Psoas muscle (tissue), 8 donors: ENCODE data around the gene TECPR2. TPM values are rescaled to one million over a fixed set of nuclear protein-coding genes. Genes with fewer than 3 reads are reported as not detected.

Source experiments
- ATAC-seq, 4 donors: fragments of 200-7000 bp; cut with Tn5 transposase; one replicate each; pipeline ENCODE4 v1.9.1; 2020; ENCODE audit warnings: moderate library complexity in 3 of 4, mild to moderate bottlenecking in 2 of 4
- DNase-seq, 2 donors: peaks; one replicate each; pipeline ENCODE4 v3.0.0-alpha.2; 2020
- H3K27ac ChIP-seq: fragments of 200-600 bp; one replicate; pipeline ENCODE4 v1.8.0; 2022
- H3K27me3 ChIP-seq, 3 donors: fragments of 200-600 bp in 1 of 3; one replicate each; pipeline versions ENCODE4 v1.6.1 to v1.8.0; 2013 to 2022; ENCODE audit warnings: low read length in 2 of 3, mild to moderate bottlenecking in 2 of 3, moderate library complexity in 1 of 3; ENCODE audit not compliant: insufficient read depth in 3 of 3
- H3K36me3 ChIP-seq, 2 donors: fragments of 200-600 bp in 1 of 2; one replicate each; pipeline versions ENCODE4 v1.6.1 to v1.8.0; 2013 to 2022; ENCODE audit warnings: low read depth in 1 of 2, mild to moderate bottlenecking in 1 of 2, moderate library complexity in 1 of 2; ENCODE audit not compliant: insufficient read depth in 1 of 2
- H3K4me1 ChIP-seq: fragments of 200-600 bp; one replicate; pipeline ENCODE4 v1.8.0; 2022
- H3K4me3 ChIP-seq: fragments of 200-600 bp; one replicate; pipeline ENCODE4 v1.8.0; 2022; ENCODE audit warnings: mild to moderate bottlenecking
- H3K9me3 ChIP-seq: fragments of 200-600 bp; one replicate; pipeline ENCODE4 v1.8.0; 2022
- CTCF ChIP-seq: fragments of 200-600 bp; IDR thresholded peaks from one replicate; pipeline ENCODE4 v1.8.0; 2022; ENCODE audit warnings: antibody characterized with exemption
- WGBS, 3 donors: extraction: QIAGEN DNeasy Blood & Tissue Kit; methylation state at CpG; one replicate each; pipeline versions ENCODE4 v1.1.6 to v1.1.7; 2013; 5-methylcytosine and 5-hydroxymethylcytosine counted together
- intact Hi-C, 2 donors: fragments of 100-400 bp; cut with DNase I; formaldehyde crosslinking; loops; one replicate each; pipeline versions ENCODE4 v1.11.0 to v1.14.2; 2022
- polyA plus RNA-seq, 3 donors: library from polyadenylated mRNA; stranded (reverse); fragments of 200-250 nt; gene quantifications; one replicate each; pipeline ENCODE4 v1.2.3, GENCODE V29; 2013
- total RNA-seq, 4 donors: library from RNA; stranded (reverse); fragmentation: NEBNext Ultra II Directional in 2 of 4; extraction: Animal tissue kit (Norgen Biotek cat#: 25700) in 2 of 4; gene quantifications; one replicate each; pipeline versions ENCODE4 v1.2.1 to v1.2.4, GENCODE V29; 2021 to 2023
- donor health status: healthy with polysubstance abuse.
- donor health status: DM: no; HTN: no; CAD: no; lungs with moderate emphysema.
- donor health status: Bipolar disorder and iron deficiency.
- donor health status: healthy.
- donor health status: DM: yes; HTN: yes; CAD: no.
- donor health status: DM: no; HTN: no; CAD: no.
- donor health status: DM: no; HTN: no; CAD: no.
- donor health status: DM: yes; HTN: yes; CAD: no.

TECPR2 gene
- total and polyA plus RNA-seq, 7 donors: 5.7 to 22.5 (median 16.4) TPM

GRCh38 chr14:102523569-102524450 lies 161.1 kb downstream of the TECPR2 start:
- Histone ChIP-seq H3K27ac (no peak overlapping the region), H3K27me3 (no peaks in the 10 kb centered on the region), H3K36me3 (no peaks in the 10 kb centered on the region), H3K9me3 (no peaks in the 10 kb centered on the region), H3K4me3 (peak overlapping the region; percentile 68), H3K4me1 (peaks cover 11% of the 10 kb centered on the region)
- peak in 1 of 2 donors; percentile 46 for DNase-seq
- WGBS, 3 donors: 58 to 69% (median 63%) methylated on average over 32 to 34 of the region's 34 CpGs
- intact Hi-C loops: loop anchor here in 1 of 2 donors (2.0 to 10.0 kb wide), 2 partner anchors 69 to 391 kb away; partner anchors contain the start of gene RCOR1
- ATAC-seq: peak in 2 of 4 donors; percentile 1 to 6
- no peak for TF ChIP-seq CTCF

DNA sequence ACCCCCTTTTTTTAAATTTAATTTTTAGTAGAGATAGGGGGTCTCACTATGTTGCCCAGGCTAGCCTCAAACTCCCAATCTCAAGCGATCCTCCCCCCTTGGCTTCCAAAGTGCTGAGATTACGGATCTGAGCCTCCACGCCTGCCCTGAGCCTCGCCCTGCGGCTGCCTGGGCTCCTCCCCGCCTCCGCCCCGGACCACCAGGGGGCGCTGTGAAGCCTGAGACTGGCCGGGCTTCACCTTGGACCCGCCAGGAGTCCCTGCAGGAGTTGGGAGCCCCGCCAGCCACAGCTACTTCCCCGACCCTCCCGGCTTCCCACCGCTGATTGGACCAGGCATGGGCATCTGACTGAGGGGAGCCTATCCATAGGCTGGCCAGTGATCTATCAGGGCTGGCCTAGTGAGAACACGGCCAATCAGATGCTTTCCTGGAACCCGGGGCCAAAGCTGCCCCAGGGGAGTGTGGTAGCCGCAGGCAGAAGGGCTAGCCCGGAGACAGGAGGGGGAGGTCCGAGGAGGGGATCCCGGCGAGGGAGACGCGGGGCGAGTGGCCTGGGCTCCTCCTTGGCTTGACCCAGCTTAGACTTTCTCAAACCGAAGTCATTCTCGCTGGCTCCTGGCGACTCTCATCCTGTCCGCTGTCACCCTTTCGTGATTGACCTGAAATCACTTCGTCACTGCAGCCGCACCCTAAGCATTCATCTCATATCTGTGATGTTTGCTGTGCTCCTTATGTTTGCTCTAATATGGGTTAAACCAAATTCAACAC lies 161.9 kb downstream of the TECPR2 start:
- Histone ChIP-seq H3K27me3 (no peaks in the 10 kb centered on the region), H3K4me1 (peaks cover 11% of the 10 kb centered on the region), H3K4me3 (peak overlapping the region; percentile 68), H3K36me3 (no peaks in the 10 kb centered on the region), H3K27ac (peak overlapping the region; percentile 70), H3K9me3 (no peaks in the 10 kb centered on the region)
- intact Hi-C loops: loop anchor here in 1 of 2 donors (2.0 to 10.0 kb wide), 2 partner anchors 68 to 390 kb away; partner anchors contain the start of gene RCOR1
- 1% methylated on average over 25 to 32 of the region's 32 CpGs for WGBS, 3 donors
- TF ChIP-seq CTCF: peak; percentile 95
- DNase-seq (peak; percentile 98 to 99), ATAC-seq (peak; percentile 96 to 98 (median 98))

- peak overlapping the region; percentile 70 for H3K27ac ChIP-seq
- TF ChIP-seq CTCF: no peak
- 4 to 7% (median 5%) methylated on average over 11 of the region's 11 CpGs for WGBS, 3 donors
- DNase-seq: peak; percentile 25 to 48
- intact Hi-C loops: loop anchor here in 1 of 2 donors (2.0 to 10.0 kb wide), 2 partner anchors 67 to 389 kb away; partner anchors contain the start of gene RCOR1
- peak in 2 of 4 donors; percentile 12 to 26 for ATAC-seq
- H3K36me3 ChIP-seq: no peaks in the 10 kb centered on the region
- peaks cover 11% of the 10 kb centered on the region for H3K4me1 ChIP-seq
- no peaks in the 10 kb centered on the region for H3K27me3 ChIP-seq
- no peaks in the 10 kb centered on the region for H3K9me3 ChIP-seq
- H3K4me3 ChIP-seq: peak overlapping the region; percentile 68
These were observed 162.6 kb downstream of the TECPR2 start for GRCh38 chr14:102525219-102525928.

DNA sequence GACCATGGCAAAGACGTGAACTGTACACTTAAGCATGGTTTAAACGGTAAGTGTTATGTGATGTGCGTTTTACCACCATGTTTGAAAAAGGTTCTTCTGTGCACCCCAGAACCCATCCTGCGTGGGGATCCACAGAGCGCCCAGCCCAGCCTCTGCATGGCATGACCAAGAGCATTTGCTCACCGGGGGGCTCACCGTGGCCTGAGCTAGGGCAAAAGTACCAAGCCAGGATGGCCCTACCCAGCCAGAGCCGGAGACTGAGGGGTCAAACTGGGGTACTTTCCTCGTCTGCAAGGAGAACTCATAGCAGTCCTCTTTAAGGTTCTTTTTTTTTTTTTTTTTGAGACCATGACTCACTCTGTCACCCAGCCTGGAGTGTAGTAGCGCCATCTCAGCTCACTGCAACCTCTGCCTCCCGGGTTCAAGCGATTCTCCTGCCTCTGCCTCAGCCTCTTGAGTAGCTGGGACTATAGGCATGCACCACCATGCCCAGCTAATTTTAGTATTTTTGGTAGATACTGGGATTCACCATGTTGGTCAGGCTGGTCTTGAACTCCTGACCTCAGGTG lies 163.3 kb downstream of the TECPR2 start:
- ATAC-seq (no peak), DNase-seq (peak in 1 of 2 donors; percentile 46)
- H3K4me1 ChIP-seq: peaks cover 11% of the 10 kb centered on the region
- no peaks in the 10 kb centered on the region for H3K27me3 ChIP-seq
- intact Hi-C loops: loop anchor here in 1 of 2 donors (2.0 to 10.0 kb wide), 2 partner anchors 67 to 389 kb away; partner anchors contain the start of gene RCOR1
- 83 to 90% (median 84%) methylated on average over 12 of the region's 12 CpGs for WGBS, 3 donors
- TF ChIP-seq CTCF: no peak
- H3K27ac ChIP-seq: no peak overlapping the region
- no peak overlapping the region for H3K4me3 ChIP-seq
- no peaks in the 10 kb centered on the region for H3K36me3 ChIP-seq
- H3K9me3 ChIP-seq: no peaks in the 10 kb centered on the region
